Natural killer cell (primary cell): ENCODE measurements around the gene ZNF846. TPM values are rescaled to one million over a fixed set of nuclear protein-coding genes. Genes with fewer than 3 reads are reported as not detected.
"Not testable (repeated sequence)": the region's sequence is repeated elsewhere in the genome, so short reads cannot be mapped to it uniquely, and the experiment has no call there.

Source experiments
- ATAC-seq, 3 donors: fragments of 150-1000 bp in 2 of 3; fragments of 200-7000 bp in 1 of 3; cut with Tn5 transposase; 1 replicate in 1 of 3; 2 replicates in 2 of 3; pipeline ENCODE4 v1.10.0; 2021; ENCODE audit warnings: mild to moderate bottlenecking in 2 of 3, moderate library complexity in 2 of 3
- DNase-seq, 2 donors: peaks; one replicate each; pipeline versions ENCODE4 v3.0.0 to v3.0.0-alpha.2; 2013 to 2021; ENCODE audit warnings: mixed read lengths in 1 of 2
- H3K27ac ChIP-seq: one replicate; pipeline ENCODE4 v1.5.1; 2013; ENCODE audit warnings: mild to moderate bottlenecking, low read length
- H3K27me3 ChIP-seq: one replicate; pipeline ENCODE4 v1.6.1; 2013; ENCODE audit warnings: low read length; ENCODE audit not compliant: control insufficient read depth, insufficient read depth
- H3K36me3 ChIP-seq: one replicate; pipeline ENCODE4 v1.6.1; 2013; ENCODE audit warnings: low read length; ENCODE audit not compliant: control insufficient read depth, insufficient read depth
- H3K4me1 ChIP-seq: one replicate; pipeline ENCODE4 v1.6.1; 2013; ENCODE audit warnings: low read length; ENCODE audit not compliant: control insufficient read depth, insufficient read depth
- H3K4me3 ChIP-seq: one replicate; pipeline ENCODE4 v1.5.1; 2013; ENCODE audit warnings: low read length
- H3K9me3 ChIP-seq: one replicate; pipeline ENCODE4 v1.6.1; 2013; ENCODE audit warnings: low read length; ENCODE audit not compliant: control insufficient read depth, insufficient read depth
- H3K27ac Mint-ChIP-seq, 2 donors: one replicate each; pipeline ENCODE4 v1.8.0; 2022; ENCODE audit warnings: mild to moderate bottlenecking in 2 of 2, mixed read lengths in 2 of 2, moderate library complexity in 1 of 2
- H3K27me3 Mint-ChIP-seq, 2 donors: one replicate each; pipeline ENCODE4 v1.8.0; 2022; ENCODE audit warnings: low read depth in 2 of 2, mixed read lengths in 2 of 2
- H3K36me3 Mint-ChIP-seq: one replicate; pipeline ENCODE4 v1.8.0; 2022; ENCODE audit warnings: mixed read lengths
- H3K4me1 Mint-ChIP-seq, 2 donors: one replicate each; pipeline ENCODE4 v1.8.0; 2022; ENCODE audit warnings: mixed read lengths in 2 of 2
- H3K4me3 Mint-ChIP-seq: one replicate; pipeline ENCODE4 v1.8.0; 2022; ENCODE audit warnings: mild to moderate bottlenecking, moderate library complexity, mixed read lengths
- H3K9me3 Mint-ChIP-seq, 2 donors: one replicate each; pipeline ENCODE4 v1.8.0; 2022; ENCODE audit warnings: mixed read lengths in 2 of 2
- WGBS: methylation state at CpG from one replicate; pipeline ENCODE4 v1.1.7; 2013; ENCODE audit warnings: missing lambda C conversion rate; ENCODE audit not compliant: insufficient coverage; 5-methylcytosine and 5-hydroxymethylcytosine counted together
- intact Hi-C: fragments of 100-400 bp; cut with micrococcal nuclease; formaldehyde crosslinking; loops from one replicate; pipeline ENCODE4 v1.14.2; 2022
- total RNA-seq, 4 donors: library from RNA; stranded (reverse); fragments of 120-200 nt in 1 of 4; gene quantifications; one replicate each; pipeline versions ENCODE4 v1.2.3 to v1.2.4, GENCODE V29; 2013 to 2022
- TF ChIP-seq, protein P1 (sequence below): fragments of 200-600 bp; IDR thresholded peaks from one replicate; pipeline ENCODE4 v1.8.0; 2022; ENCODE audit warnings: antibody characterized with exemption

The ZNF846 gene
- total RNA-seq, 3 donors from 2014 or later (not counting 1 experiment from before 2014, with no cell fraction given), result 9.8 to 15.6 (median 12.8) TPM

DNA sequence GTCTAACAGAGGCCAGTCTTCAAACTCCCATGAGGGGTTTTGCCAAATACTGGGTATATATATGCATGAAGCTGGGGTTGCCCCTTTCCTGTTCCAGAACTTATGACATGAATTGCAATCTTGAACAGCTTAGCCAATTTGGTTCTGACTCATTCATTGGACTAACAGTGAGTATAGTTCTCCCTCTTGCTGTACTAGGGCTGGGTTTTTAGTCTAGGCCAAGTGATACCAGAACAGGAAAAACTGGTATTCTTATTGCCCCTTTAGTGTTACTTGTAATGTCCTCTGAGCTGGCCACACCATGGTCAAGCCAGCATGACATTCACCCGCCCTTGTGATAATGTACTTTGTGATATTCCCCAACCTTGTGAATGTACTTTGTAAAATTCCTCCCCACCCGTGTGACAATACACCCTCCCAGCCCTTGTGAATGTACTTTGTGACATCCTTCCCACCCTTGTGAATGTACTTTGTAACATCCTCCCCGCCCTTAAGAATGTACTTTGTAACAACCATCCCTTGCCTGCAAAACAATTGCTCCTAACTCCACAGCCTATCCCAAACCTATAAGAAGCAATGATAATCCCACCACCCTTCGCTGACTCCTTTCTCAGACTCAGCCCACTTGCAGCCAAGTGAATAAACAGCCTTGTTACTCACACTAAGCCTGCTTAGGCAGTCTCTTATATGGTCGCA, 26.9 kb downstream of the ZNF846 start:
- 98% methylated on average over 5 of the region's 5 CpGs for WGBS
- no peak for DNase-seq
- Histone ChIP-seq H3K9me3 (no peaks in the 10 kb centered on the region), H3K27me3 (no peaks in the 10 kb centered on the region), H3K4me1 (no peaks in the 10 kb centered on the region), H3K4me3 (no peak overlapping the region), H3K36me3 (no peaks in the 10 kb centered on the region), H3K27ac (no peak overlapping the region)
- H3K9me3 Mint-ChIP-seq, result no peaks in the 10 kb centered on the region
- no peak overlapping the region for H3K4me3 Mint-ChIP-seq
- H3K27ac Mint-ChIP-seq, result no peak overlapping the region
- no peak for ATAC-seq
- TF ChIP-seq, protein P1, sequence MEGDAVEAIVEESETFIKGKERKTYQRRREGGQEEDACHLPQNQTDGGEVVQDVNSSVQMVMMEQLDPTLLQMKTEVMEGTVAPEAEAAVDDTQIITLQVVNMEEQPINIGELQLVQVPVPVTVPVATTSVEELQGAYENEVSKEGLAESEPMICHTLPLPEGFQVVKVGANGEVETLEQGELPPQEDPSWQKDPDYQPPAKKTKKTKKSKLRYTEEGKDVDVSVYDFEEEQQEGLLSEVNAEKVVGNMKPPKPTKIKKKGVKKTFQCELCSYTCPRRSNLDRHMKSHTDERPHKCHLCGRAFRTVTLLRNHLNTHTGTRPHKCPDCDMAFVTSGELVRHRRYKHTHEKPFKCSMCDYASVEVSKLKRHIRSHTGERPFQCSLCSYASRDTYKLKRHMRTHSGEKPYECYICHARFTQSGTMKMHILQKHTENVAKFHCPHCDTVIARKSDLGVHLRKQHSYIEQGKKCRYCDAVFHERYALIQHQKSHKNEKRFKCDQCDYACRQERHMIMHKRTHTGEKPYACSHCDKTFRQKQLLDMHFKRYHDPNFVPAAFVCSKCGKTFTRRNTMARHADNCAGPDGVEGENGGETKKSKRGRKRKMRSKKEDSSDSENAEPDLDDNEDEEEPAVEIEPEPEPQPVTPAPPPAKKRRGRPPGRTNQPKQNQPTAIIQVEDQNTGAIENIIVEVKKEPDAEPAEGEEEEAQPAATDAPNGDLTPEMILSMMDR, result no peak
- intact Hi-C loops, result no loop called here
- no peaks in the 10 kb centered on the region for H3K27me3 Mint-ChIP-seq
- no peaks in the 10 kb centered on the region for H3K36me3 Mint-ChIP-seq
- no peaks in the 10 kb centered on the region for H3K4me1 Mint-ChIP-seq

DNA sequence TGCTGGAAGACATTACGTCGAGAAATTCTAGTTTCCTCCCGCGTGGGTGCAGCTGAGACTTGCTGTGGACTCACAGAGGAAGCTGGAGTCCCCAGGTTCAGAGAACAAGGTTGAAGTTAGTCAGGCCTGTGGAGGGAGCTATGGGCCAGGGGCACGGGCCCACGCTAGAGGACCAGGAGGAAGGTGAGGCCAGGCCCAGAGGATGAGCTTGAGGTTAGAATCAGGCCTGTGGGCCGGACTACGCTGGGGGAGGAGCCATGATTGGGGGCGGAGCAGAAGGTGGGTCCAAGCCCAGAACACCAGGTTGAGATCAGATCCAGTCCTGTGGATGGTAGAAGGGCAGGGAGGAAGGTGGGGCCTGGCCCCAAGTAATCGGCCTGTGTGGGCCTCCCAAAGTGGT, 32.6 kb downstream of the ZNF846 start:
- no peak for ATAC-seq
- TF ChIP-seq, protein P1, result no peak
- Histone ChIP-seq H3K27me3 (no peaks in the 10 kb centered on the region), H3K27ac (no peak overlapping the region), H3K4me3 (no peak overlapping the region), H3K36me3 (no peaks in the 10 kb centered on the region), H3K4me1 (no peaks in the 10 kb centered on the region), H3K9me3 (no peaks in the 10 kb centered on the region)
- intact Hi-C loops, result no loop called here
- Mint-ChIP-seq H3K36me3 (no peaks in the 10 kb centered on the region), H3K9me3 (no peaks in the 10 kb centered on the region), H3K27ac (no peak overlapping the region), H3K27me3 (no peaks in the 10 kb centered on the region), H3K4me3 (no peak overlapping the region), H3K4me1 (no peaks in the 10 kb centered on the region)
- 89% methylated on average over 10 of the region's 10 CpGs for WGBS
- no peak for DNase-seq

DNA sequence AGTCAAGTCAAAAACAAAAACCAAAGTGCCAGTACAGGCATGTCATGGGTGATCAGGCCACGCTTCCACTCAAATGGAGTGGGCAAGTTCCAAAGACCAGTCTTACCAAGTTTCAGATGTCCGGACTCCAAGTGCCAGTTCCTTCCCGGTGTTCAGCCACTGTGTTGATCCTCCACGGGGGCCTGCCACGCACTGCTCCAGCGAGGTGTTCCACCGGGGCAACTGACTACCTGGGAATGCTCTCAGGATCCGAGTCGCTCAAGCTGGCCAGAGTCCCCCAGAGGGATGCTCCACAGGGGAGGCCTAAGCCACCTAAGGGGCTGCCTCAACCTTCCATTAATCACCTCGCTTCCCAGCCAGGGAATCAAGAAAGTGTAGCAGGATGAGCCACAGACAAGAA, 38.5 kb downstream of the ZNF846 start:
- 94% methylated on average over 10 of the region's 10 CpGs for WGBS
- ATAC-seq, result not testable (repeated sequence)

GRCh38 chr19:9729162-9729561, 39.4 kb downstream of the ZNF846 start:
- TF ChIP-seq, protein P1, result no peak
- Mint-ChIP-seq H3K4me3 (no peak overlapping the region), H3K27me3 (no peaks in the 10 kb centered on the region), H3K4me1 (no peaks in the 10 kb centered on the region), H3K9me3 (no peaks in the 10 kb centered on the region), H3K27ac (no peak overlapping the region), H3K36me3 (no peaks in the 10 kb centered on the region)
- WGBS, result 56% methylated on average over 1 of the region's 4 CpGs
- ATAC-seq (no peak), DNase-seq (no peak)
- Histone ChIP-seq H3K4me1 (no peaks in the 10 kb centered on the region), H3K9me3 (no peaks in the 10 kb centered on the region), H3K36me3 (no peaks in the 10 kb centered on the region), H3K27me3 (no peaks in the 10 kb centered on the region), H3K4me3 (no peak overlapping the region), H3K27ac (no peak overlapping the region)
- intact Hi-C loops, result no loop called here

More for the DNA sequence above, 38.5 kb downstream of the ZNF846 start:
- H3K9me3 ChIP-seq, H3K4me1 ChIP-seq, H3K4me3 Mint-ChIP-seq, H3K36me3 Mint-ChIP-seq, H3K27me3 Mint-ChIP-seq, H3K27ac ChIP-seq, H3K27ac Mint-ChIP-seq, H3K4me1 Mint-ChIP-seq, intact Hi-C loops, H3K9me3 Mint-ChIP-seq, DNase-seq, H3K4me3 ChIP-seq, H3K36me3 ChIP-seq, H3K27me3 ChIP-seq: not testable (repeated sequence)
